DOHH2 (cell line): ENCODE data around the gene STK32B.

ENCODE experiments used
- CTCF ChIP-seq: fragments of 200-600 bp; sonication (generic); IDR thresholded peaks from one replicate; pipeline ENCODE4 v1.5.1; 2014; ENCODE audit warnings: antibody characterized with exemption, mild to moderate bottlenecking, low read depth, low read length; ENCODE audit not compliant: poor library complexity, severe bottlenecking
- EZH2phosphoT487 ChIP-seq: fragments of 200-600 bp; sonication (generic); IDR thresholded peaks from 2 replicates; pipeline ENCODE4 v1.6.1; 2017; ENCODE audit warnings: borderline replicate concordance, mild to moderate bottlenecking, antibody characterized with exemption, low read length, moderate library complexity, mixed read lengths

DNA sequence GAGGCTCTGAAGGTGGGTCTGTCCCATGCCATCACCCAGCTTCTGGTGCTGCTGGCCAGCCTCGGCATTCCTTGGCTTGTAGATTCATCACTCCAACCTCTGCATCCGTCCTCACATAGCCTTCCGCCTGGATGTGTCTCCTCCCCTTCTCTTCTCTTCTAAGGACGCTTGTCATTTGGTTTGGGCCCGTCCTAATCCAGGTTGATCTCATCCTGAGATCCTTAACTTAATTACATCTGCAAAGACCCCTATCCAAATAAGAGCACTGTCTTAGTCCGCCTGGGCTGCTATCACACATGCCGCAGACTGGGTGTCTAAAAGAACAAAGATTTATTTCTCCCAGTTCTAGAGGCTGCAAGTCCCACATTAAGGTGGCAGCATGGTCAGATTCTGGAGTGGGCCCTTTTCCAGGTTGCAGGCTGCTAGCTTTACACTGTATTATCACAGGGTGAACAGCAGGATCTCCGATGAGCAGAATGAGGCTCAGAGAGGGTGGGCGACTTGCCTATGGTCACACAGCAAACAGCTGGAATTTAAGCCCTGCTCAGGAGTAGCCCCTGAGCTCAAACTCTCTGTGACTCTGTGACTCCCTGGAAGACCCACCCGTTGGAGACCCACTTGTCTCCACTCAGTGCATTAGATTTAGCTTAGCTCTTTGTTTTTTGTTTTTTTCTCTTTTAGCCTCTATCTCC, 113.1 kb downstream of the STK32B start:
- no peak for TF ChIP-seq CTCF
- TF ChIP-seq EZH2phosphoT487: no peak
